SK-MEL-5 (cell line): Measurements from ENCODE around the gene ENO3. TPM values are rescaled to one million over a fixed set of nuclear protein-coding genes. Genes with fewer than 3 reads are reported as not detected.

Source experiments
- DNase-seq: peaks from one replicate; pipeline ENCODE4 v3.0.0-alpha.2; 2016; ENCODE audit warnings: low read depth, low spot score
- in situ Hi-C: cut with HindIII; loops from 2 replicates; pipeline ENCODE4 v1.10.0; 2016; ENCODE audit warnings: low sequenced_read_pairs, high pct_unique_total_duplicates, low pct_unique_long_range_greater_than_20kb
- total RNA-seq: library from RNA; depleted of rRNA; stranded (reverse); fragments of >200 nt; shearing (Covaris generic); gene quantifications from 2 replicates; pipeline ENCODE4 v1.2.3, GENCODE V29; 2014

ENO3 gene
- total RNA-seq, 1 experiment from 2014 or later: 3.6 TPM

GRCh38 chr17:4946312-4946976, 4.5 kb upstream of the ENO3 start:
- in situ Hi-C loops: no loop called here
- DNase-seq: no peak

- in situ Hi-C loops: no loop called here
- no peak for DNase-seq
Measured at GRCh38 chr17:4947010-4947410, 3.9 kb upstream of the ENO3 start.

GRCh38 chr17:4947411-4948165, 3.3 kb upstream of the ENO3 start:
- peak; percentile 62 for DNase-seq
- in situ Hi-C loops: no loop called here

- DNase-seq: peak; percentile 87
- in situ Hi-C loops: no loop called here
Measured at GRCh38 chr17:4948166-4948930, 2.6 kb upstream of the ENO3 start, which contains the start of gene PFN1. PFN1 (minus strand) TSS chr17:4948530; CDS start chr17:4948394, 136 bp downstream.

DNA sequence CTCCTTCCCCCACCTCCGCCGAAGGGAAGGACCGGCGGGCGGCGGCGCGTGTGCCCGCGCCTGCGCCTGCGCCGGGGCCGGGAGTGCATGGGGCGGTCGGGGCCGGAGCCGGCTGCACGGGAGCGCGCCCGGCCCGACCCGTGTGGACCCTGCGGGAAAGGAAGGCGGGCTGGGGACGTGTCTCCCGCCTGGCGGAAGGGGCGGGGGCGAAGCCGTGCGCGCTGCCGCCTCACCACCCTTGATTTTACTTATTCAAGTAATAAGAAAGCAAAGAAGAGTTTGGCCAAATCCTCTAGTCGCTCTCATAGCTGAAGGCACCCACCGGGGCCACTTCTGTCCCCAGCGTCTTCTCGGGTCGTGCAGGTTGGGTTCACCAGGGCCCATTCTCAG, 2.0 kb upstream of the ENO3 start:
- peak; percentile 90 for DNase-seq
- in situ Hi-C loops: no loop called here

- in situ Hi-C loops: no loop called here
- peak; percentile 53 for DNase-seq
Measured at GRCh38 chr17:4949321-4950074, 1.4 kb upstream of the ENO3 start.

- in situ Hi-C loops: no loop called here
Measured at GRCh38 chr17:4950075-4950745, 709 bp upstream of the ENO3 start.

GRCh38 chr17:4951486-4951885, 567 bp downstream of the ENO3 start:
- no peak for DNase-seq
- in situ Hi-C loops: no loop called here

More at GRCh38 chr17:4950075-4950745, 709 bp upstream of the ENO3 start:
- no peak for DNase-seq

DNA sequence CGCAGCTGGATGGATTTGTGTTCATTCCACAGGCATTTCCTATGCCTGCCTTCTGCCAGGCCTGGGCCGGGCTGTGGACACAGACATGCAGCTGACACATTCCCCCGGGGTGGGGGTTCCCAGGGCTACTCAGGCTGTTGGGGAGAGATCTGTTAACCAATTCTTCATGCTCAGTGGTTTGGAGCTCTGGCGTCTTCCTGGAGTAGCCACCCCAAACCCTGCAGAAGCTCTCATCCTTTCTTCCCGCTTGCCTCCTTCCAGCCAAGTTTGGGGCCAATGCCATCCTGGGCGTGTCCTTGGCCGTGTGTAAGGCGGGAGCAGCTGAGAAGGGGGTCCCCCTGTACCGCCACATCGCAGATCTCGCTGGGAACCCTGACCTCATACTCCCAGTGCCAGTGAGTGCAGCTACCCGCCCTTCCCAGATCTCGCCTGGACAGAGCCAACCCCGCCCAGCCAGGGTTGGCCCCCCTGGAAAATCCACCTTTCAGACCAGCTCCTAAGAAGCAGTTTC, 2.6 kb downstream of the ENO3 start:
- no peak for DNase-seq
- in situ Hi-C loops: no loop called here

- in situ Hi-C loops: no loop called here
- DNase-seq: no peak
Measured at GRCh38 chr17:4955091-4955490, 4.2 kb downstream of the ENO3 start.

DNA sequence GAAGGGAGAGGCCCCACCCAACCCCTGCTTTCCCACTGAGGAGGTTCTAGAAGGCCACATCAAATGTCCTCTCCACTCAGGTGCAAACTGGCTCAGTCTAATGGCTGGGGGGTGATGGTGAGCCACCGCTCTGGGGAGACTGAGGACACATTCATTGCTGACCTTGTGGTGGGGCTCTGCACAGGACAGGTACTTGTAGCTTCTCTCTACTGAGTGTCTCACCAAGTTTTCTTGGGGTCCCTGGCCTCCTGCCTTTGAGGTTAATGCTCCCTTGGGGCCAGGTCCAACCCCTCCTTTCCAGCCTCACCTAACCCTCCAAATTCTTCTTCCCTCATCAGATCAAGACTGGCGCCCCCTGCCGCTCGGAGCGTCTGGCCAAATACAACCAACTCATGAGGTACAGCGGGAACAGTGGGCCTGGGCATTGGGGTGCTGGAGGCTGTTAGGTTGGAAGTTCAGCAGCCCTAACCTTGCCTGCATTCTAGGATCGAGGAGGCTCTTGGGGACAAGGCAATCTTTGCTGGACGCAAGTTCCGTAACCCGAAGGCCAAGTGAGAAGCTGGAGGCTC, 5.7 kb downstream of the ENO3 start:
- in situ Hi-C loops: no loop called here
- DNase-seq: peak; percentile 67

DNA sequence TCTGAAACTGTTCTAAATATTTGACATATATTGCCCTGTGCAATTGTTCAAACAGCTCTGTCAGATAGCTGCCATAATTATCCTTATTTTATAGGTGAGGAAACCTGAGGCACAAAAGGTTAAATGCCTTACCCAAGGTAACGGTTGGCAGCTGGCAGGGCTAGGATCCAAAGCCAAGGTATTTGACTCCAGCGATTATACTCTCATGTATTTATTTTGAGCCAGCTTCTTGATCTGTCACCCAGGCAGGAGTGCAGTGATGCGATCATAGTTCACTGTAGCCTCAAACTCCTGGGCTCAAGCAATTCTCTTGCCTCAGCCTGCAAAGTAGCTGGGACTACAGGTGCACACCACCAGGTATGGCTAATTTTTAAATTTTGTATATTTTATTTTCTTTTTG, 7.2 kb downstream of the ENO3 start:
- in situ Hi-C loops: no loop called here
- no peak for DNase-seq

DNA sequence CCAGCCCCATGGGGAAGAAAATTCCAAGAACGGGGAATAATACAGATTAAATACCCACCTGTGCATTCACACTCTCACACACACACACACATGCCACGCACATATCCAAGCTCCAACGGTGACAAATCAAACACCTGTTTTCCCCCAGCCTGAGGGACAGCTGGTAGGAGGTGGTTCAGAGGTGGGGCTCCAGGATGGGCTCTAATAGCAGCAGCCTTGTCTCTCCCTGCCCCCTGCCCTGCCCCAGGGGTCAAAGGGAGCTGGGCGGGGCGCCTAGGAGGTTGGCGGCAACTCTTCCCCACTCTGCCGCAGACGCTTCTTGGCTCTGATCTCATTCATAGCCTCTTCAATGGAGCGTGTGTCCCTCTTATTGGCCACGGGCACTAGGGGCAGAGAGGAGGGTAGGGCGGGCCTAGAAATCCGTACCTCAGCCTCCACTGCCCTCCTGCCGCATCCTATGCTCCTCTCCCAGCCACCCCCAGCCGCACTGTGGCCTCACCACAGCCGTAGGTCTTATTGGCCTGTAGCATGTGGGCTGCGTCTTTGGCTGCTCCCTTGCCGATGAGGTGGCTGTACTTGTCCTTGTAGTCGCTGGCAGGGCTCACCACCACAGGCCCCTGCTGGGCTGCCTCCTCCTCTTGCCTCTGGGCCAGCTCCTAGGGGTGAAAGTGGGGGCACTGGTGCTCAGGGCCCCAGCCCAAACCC, 8.5 kb downstream of the ENO3 start:
- no peak for DNase-seq
- in situ Hi-C loops: no loop called here

DNA sequence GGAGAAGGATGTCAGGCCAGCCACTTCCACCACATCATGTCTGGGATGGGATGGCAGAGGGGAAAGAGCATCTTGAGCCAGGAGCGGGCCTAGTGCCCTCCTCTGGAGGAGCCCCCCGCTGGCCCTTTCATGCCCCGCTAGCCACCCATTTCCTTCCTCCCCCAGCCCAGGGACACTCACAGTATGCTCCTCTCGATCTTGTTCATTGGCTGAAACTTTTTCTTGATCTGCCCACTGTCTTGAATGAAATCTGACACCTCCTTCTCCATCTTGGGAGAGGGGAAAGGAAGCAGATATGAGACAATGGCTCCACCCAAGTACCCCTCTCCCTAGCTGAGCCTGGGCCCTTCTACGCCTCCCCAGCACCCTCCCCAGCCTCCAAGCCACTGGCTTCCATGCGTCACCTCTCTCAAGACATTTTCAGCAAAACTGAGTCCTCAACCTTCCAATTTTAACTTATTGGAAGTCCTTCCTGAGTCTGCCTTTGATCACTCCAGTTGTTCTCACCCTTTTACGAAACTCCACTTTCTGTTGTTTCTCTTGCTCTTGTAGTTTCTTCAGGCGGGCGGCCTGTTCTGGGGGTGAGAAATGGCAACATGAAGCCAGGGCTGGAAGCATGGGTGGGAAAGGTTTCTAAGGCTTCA, 9.5 kb downstream of the ENO3 start:
- in situ Hi-C loops: no loop called here

DNA sequence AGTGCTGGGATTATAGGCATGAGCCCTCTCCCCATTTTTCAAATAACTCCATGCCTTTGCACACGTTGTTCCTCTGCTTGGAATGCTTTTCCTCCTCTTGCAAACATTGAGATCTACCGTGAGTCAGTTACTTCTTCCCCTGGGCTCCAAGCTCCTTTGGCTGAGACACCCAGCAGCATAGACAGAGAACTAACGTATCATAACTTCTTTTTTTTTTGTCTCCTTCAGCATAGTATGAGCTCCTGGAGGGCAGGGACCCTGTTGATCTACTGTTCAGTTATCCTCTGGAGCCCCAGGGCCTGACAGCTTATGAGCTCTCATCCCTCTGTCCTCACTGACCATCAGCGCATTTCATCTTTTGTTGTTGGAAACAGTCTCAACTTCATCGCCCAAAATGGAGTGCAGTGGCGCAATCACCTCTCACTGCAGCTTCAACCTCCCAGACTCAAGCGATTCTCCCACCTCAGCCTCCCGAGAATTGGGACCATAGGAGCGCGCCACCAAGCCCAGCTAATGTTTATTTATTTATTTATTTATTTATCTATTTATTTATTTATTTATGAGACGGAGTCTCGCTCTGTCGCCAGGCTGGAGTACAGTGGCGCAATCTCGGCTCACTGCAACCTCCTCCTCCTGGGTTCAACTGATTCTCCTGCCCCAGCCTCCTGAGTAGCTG, 14.5 kb downstream of the ENO3 start:
- DNase-seq: no peak
- in situ Hi-C loops: no loop called here

More for the DNA sequence above, 9.5 kb downstream of the ENO3 start:
- DNase-seq: no peak
